Measurements from ENCODE around the gene PITPNM1.
"Not testable (repeated sequence)": the region's sequence is repeated elsewhere in the genome, so short reads cannot be mapped to it uniquely, and the experiment has no call there.

Gene PITPNM1

DNA sequence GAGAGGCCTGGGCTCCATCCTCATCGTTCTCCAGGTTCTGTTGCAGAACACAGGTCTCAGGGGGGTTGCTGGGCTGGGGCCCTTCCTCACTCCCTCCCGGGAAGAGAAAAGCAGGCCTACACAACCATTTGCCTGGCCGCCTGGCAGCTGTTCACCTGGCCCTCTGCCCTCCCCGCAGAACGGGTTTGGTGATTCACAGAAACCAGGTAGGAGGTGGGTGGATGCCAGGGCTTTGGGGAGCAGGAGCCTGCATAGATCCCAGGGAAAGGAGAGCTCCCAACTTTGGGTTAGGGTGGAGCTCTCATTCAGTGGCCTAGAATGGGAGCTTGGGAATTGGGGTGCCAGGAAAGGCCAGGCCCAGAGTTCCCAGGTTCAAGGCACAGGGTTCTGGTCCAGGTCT lies 37.1 kb downstream of the PITPNM1 start:
- no peak for DNase-seq (ENCODE audit: extremely low read depth in 1 of 2, low read depth in 1 of 2)

DNA sequence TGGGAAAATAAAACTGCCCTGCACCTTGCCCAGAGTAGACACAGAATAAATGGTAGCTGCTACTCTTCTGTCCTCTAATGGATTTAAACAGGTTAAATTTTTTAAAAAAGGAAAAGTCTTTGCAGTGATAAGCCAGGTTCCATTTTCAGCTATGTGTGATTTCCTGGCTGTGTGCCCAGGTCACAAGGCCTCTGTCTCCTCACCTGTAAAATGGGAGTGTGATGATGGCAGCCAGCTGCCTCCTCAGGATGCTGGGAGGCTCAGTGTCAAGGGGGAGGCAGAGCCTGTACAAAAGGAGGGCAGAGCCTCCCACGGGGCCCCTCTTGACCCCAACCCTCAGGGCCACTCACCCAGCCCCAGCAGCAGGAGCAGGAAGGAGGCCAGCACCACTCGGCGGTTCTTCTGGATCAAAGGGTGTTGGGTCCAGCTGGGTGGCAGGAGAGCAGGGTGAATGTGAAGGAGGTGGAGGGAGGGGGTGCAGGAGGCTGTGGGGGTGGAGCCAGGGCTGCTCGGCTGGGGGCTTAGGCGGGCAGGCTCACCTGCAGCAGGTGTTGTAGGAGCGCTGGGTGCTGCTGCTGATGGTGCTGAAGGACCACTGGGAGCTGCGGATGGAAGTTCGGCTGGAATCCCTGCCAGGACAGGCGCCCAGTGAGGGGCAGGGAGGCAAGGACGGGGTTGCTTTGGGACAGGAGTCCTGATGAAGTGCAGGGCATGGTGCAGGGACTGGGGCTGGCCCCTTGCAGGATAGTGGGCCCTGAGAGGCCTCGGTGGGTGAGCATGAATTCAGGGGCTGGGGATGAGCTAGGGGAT lies 38.0 kb downstream of the PITPNM1 start:
- DNase-seq (ENCODE audit: extremely low read depth in 1 of 2, low read depth in 1 of 2) = no peak

DNA sequence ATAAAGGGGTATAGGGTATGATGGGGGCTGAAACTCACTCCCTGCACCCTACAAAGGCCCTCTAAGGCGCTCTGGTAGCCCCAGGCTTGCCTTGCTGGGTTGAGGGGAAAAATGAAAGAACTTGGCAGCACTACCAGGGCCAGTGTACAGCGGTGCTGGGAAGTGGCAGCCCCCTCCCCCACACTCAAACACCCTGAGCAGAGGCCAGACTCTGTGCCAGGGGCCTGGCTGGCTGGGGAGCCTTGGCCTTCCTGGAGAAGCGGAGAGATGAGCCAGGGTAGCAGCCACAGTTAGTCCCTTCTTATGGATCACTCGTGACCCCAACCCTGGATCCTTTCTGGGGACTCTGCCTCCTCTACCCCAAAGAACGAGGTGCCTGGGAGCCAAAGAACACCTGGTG lies 38.8 kb downstream of the PITPNM1 start:
- DNase-seq (ENCODE audit: extremely low read depth in 1 of 2, low read depth in 1 of 2) = no peak

DNA sequence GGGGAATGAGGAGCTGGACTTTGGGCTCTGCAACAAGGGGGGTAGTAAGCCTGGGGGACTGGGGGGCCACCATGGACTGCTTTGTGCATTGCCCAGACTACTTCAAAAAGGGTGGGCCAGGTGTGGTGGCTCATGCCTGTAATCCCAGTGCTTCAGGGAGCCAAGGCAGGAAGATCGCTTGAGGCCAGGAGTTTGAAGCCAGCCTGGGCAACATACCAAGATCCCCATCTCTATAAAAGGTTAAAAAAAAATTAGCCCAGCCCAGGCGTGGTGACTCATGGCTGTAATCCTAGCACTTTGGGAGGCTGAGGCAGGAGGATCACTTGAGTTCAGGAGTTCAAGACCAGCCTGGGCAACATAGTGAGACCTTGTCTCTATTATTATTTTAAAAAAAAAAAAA lies 39.6 kb downstream of the PITPNM1 start:
- DNase-seq (ENCODE audit: extremely low read depth in 1 of 2, low read depth in 1 of 2) = not testable (repeated sequence)

DNA sequence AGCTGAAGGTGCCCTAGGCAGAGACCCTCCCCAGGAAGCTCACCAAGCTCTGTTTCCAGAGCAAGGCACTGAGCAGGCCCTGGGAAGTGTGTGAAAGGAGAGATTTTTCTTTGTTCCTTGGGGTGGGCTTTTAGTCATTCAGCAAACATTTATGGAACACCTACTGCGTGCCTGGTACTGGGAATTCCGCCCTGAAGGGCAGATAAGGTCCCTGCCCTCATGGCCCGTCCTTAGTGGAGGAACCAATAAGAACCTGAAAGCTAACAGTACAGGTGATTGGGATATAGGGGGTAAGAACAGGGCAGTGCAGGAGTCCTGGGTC lies 40.0 kb downstream of the PITPNM1 start:
- no peak for DNase-seq (ENCODE audit: extremely low read depth in 1 of 2, low read depth in 1 of 2)

DNA sequence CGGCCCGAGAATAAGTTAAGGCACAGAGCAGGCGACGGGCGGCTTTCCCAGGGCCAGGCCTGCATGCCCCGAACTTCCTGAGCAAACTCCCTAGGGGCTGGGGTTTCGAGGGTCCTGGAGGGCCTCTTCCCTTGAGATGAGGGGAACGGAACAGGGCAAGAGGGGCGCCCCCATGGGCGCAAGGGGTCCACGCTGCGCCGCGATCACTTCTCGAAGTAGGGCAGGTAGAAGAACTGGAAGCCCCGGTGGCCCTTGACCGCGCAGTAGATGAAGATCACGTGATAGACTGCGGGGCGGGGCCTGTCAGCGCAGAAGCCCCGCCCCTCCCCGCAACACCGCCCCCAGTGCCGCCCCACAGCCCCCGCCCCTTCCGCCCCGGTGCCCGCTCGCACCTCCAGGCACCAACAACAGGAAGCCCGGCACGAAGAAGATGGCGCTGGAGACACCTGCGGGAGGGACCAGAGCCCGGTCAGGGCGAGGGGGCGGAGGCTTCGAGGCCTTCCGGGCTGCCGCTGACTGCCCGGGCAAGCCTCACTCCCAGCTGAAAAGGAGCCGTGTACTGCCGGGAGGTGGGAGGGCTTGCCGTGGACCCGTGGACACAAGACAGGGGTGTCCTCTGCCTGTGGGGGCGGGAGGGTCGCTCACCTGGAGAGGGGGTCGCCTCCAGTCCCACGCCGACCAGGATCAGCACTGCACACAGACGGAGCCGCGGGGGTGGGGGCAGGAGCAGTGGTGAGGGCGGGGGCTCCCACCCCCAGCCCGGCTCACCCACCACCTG lies 40.6 kb downstream of the PITPNM1 start:
- DNase-seq (ENCODE audit: extremely low read depth in 1 of 2, low read depth in 1 of 2) = peak; percentile 86 to 88

DNA sequence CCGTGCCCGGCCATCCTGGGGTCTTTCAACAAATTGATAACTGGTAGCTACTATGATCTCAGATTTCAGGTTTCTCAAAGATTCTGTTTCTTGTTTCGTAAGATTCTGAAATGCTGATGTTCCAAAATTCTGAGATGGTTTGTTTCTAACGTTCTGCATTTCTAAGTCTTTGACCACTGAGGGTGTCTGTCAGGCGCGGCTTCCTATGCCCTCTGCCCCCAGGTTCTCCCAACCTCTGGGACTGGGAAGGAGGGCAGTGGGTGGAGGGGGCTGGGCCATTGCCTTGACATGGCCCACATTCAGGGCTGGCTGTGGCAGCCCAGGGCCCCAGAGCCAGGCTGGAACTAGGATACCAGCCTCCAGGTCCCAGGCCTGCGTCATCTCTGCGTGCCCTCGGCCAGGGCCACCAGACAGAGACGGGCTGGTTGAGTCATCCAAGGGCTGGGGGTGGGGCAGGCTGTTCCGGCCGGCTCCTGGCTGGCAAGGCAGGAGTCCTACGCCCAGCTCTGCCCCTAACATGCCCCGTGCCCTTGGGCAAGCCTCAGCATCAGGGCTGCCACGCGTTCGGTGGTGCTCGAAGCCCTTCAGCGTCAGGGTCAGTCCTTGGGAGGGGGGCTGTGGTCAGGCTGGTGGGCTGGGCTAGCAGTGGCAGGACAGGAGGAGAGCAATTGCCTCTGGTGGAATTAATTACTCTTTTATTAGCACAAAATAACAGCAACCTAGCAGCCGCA lies 41.3 kb downstream of the PITPNM1 start:
- DNase-seq (ENCODE audit: extremely low read depth in 1 of 2, low read depth in 1 of 2) = no peak

DNA sequence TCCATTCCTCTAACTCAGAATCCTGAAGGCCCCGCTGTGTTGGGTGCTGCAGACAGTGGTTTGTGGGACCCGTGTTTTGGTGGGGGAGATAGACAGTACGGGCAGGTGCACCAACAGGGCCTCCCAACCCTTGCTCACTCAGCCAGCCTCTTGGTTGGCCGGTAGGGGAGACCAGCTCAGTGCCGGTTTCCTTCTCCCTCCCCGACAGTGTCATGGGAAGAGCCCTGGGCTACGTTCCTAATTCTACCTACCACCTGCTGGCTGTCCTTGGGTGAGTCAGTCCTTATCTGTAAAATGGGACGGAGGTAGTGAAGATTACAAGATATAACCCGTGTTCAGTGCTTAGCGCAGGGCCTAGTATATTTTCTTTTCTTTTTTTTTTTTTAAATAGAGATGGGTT lies 42.0 kb downstream of the PITPNM1 start:
- DNase-seq (ENCODE audit: extremely low read depth in 1 of 2, low read depth in 1 of 2) = no peak

DNA sequence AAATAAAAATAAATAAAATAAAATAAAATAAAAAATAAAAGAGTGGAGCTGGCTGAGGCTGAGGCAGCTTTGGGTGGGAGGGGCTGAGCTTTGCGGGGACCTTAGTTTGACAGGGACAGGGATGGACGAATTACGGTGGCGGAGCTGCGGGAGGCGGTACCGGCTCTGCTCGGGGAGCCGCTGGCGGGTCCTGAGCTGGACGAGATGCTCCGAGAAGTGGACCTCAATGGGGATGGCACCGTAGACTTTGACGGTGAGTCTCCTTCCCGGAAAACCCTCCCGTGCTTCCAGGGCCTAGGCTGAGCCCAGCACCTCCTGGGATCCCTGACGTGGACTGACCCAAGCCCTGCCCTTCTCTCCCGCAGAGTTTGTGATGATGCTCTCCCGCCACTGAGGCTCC lies 46.9 kb downstream of the PITPNM1 start:
- no peak for DNase-seq (ENCODE audit: extremely low read depth in 1 of 2, low read depth in 1 of 2)

DNA sequence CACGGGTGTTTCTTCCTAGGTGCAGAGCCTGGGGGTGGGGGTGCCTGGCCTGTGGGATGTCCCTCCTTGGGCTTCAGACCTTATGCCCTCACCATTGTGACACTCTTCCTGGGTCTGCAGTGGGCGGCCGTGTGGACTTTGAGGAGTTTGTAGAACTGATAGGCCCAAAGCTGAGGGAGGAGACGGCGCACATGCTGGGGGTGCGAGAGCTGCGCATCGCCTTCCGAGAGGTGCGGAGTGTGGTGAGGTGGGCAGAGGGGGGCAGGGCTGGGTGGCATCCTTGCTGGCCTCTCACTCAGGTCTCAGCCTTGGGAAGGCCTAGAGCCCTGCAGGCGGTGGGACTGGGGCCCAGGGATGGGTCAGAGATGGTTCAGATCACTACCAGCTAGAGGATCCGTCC lies 47.7 kb downstream of the PITPNM1 start:
- no peak for DNase-seq (ENCODE audit: extremely low read depth in 1 of 2, low read depth in 1 of 2)

DNA sequence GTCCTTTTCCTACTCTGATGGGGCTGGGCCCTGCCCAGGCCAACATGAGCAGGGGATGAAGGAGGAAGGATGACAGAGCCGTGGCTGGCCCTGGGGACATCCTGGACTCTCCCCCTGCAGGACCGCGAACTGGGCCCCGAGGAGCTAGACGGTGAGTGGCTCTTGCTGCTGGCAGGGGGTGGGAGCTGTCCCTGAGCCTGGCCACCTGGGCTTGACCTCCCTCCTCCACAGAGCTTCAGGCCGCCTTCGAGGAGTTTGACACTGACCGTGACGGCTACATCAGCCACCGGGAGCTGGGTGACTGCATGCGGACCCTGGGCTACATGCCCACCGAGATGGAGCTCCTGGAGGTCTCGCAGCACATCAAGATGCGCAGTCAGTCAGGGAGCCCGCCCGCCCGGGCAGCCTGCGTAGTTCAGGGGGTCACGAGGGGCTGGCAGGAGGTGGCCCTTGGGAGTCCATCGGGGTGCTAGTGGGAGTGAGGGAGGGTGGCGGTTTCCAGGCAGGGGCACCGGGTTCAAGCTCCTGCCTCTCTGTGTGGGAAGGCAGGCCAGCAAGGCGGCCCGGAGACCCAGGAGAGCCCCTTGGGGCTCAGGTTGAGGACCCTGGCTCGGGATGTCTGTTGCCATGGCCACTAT lies 49.0 kb downstream of the PITPNM1 start:
- no peak for DNase-seq (ENCODE audit: extremely low read depth in 1 of 2, low read depth in 1 of 2)

DNA sequence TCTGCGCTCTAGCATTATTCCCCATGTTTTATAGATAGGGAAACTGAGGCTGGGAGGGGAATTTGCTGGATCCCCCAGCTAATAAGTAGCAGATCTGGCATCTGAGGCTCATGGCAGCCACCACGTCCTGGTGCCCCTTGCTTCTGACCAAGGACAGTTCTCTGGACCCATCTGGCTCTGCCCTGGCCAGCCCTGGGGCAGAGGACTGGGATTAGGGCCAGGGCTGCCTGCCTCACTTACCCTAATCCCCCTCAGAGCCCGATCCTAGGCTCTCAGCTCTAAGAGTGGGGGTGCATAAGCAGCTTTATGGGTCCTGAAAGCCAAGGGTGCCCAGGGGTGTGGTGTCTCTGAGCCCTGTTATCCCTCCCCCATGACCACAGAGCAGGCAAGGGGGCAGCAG lies 50.1 kb downstream of the PITPNM1 start, which contains the start of gene CABP4:
Gene CABP4, plus strand, starts transcription at position 301 of the 400 bp plus-strand sequence. Its CDS starts 70 bp downstream, at position 371.
- DNase-seq (ENCODE audit: extremely low read depth in 1 of 2, low read depth in 1 of 2) = no peak

DNA sequence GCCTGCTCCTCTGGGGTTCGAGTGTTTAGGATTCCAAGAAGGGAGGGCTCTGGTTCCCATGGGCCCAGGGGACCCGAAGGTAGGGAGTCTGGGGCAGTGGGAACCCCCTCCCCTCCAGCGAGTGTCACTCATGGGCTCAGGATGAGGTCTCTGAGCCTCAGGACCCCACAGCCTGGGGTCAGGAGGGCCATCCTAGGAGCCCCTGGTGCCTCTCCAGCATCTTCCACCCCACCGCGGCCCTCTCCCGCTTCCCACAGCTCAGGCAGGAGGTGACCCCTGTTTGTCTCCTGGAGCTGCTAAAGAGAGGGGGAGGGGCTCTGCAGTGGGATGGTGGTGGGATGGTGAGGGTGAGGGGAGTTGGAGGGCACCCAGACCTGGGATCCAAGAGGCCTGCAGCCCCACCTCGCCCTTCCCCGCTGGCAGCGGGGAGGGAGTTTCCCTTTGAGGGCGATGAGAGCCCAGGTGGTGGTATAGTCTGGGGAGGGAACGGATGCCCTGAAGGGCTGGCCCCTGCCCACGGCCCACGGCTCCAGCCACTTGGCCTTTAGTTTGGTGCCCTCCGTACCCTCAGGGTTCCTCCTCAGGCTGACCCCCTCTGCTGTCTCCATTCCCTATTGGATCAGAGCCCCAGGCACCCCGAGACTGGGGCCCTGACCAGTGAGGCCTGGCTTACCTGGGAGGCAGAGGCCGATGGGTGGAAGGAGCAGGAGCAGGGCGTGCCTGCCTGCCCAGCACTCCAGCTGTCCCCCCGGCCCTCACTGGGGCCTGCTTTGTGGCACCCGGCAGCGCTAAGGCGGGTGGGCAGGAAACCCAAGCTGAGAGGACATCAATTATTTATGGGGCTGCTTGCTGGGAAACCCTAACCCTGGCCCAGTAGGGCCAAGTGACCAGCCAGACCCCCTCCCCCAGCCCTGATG lies 51.1 kb downstream of the PITPNM1 start:
- no peak for DNase-seq (ENCODE audit: extremely low read depth in 1 of 2, low read depth in 1 of 2)

DNA sequence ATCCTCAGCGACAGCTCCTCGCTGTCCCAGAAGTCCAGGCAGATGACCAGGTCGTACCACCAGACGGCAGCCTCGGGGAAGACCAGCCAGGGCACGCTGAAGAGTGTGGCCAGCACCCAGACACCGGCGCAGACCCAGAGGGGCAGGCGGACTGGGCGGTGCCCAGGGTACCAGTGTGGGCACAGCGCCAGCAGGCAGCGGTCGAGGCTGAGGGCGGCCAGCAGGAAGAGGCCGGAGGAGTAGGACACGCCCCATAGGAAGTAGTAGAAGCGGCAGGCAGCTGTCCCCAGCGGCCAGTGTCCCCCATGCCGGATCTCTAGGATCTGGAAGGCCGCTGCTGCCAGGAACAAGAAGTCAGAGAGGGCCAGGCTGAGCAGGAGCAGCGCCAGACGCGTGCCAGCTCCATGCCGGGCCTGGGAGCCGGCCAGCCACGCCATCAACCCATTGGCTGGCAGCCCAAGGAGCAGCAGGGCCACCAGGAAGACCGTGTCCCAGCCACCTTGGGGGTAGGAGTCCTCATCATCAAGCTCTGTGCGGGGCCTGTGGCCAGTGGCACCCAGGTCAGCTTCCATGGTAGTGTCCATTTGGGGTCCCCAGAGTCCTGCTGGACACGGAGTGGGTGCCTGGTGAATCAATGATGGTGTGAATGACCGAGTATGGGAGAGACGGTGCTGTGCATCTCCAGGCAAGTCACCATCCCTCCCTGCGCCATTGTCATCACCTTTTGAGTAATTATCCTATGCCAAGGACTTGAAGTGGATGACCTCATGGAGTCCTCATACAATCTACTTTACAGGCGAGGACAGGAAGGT lies 52.8 kb downstream of the PITPNM1 start, which contains the start of gene GPR152:
Gene GPR152, minus strand, starts transcription at position 589 of the 812 bp plus-strand sequence. Its CDS starts 5 bp downstream, at position 584.
- no peak for DNase-seq (ENCODE audit: extremely low read depth in 1 of 2, low read depth in 1 of 2)

DNA sequence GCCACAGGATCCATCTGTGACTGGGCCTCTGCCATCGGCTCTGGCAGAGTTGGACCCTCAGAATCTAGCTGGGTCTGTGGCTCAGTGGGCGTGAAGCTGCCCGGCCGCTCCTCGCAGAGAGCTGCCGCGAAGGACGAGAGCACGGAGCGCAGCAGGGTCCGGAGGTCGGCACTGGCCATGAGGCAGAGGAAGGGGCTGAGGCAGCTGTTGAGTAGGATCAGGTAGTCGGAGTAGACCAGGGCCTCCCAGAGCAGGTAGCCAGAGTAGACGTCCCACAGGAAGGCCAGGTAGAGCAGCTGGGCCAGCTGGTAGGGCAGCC lies 53.5 kb downstream of the PITPNM1 start:
- no peak for DNase-seq (ENCODE audit: extremely low read depth in 1 of 2, low read depth in 1 of 2)

DNA sequence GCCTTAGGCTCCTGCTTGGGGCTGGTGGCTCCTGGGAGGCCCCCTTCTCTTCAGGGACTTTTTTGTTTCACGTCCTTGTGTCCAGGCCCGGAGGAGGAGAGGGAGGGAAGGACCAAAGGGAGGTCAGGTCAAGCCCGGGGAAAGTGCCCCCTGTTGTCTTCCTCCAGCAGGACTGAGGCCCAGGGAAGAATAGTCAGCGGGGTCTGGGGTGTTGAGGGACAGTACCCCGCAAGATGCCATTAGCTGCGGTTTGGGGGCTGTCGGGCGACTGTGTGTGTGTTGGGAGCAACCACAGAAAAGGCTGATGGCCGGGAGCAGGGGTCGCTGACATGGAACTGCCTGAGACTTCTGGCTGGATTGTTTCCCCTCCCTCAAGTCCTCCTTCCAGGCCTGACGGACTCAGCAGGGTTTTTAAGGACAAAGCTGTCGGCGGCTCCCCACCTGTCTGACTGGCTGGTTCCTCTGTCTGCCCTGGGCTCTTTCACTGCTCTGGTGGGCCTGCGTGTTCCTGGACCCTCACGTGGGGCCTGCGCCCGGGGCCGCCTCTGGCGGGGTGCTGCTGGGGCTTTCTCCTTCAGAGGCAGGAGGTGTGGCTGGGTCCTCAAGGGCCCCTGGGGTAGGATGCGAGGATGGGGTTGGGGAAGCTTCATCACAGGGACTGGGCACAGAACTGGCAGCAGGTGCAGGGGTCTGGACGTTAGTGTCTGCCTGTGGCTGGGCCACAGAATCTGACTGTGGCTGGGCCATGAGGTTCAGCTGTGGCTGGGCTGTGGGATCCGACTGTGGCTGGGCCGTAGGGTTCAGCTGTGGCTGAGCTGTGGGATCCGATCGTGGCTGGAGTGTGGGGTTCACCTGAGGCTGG lies 54.1 kb downstream of the PITPNM1 start:
- no peak for DNase-seq (ENCODE audit: extremely low read depth in 1 of 2, low read depth in 1 of 2)

DNA sequence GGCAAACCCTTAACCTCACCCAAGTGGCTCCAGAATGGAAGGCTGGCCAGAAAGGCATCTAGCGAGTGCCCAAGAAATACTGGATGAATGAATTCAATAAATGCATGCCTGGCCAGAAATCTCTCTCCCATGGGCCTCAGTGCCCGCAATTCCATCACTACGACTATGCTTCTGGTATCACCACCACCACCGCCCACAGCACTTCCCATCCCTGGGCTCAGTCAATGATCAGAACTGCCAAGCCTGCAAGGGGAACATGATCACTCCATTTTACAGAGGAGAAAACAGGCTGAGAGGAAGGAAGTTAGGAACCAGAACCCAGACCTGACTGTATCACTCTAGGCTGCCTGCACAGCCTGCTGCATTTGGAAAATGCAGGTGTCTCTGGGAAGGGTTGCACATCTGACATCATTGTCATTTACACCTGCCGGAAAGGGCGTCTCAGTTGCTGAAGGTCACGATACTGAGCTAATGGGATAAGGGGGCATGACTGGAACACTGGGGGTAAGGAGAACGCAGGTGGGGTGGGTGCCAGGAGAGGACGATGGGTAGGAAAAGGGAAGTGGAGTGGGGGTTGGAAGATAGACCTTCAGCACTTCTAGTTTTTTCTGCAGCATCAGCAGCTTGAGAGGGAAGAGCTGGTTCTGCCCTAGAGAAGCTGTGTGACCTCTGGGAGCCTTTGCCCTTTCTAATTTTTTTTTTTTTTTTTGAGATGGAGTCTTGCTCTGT lies 55.9 kb downstream of the PITPNM1 start:
- DNase-seq (ENCODE audit: extremely low read depth in 1 of 2, low read depth in 1 of 2) = no peak

DNA sequence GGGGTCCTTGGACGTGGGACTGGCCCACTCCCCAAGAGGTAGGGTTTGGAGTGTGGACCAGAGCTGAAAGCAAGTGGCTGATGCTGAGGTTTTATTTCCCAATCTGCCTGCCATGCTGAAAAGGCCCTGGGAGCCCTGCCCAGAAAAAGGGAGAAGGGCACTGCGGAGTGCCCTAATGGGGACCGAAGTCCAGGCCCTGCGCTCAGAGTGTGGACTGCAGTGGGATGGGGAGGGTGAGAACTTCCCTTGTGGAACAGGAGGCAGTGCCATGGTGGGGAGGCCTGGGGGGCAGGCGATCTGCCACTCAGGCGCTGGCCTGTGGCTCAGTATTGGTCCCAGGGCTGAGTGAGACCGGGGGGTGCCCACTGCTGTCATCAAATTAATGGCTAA lies 56.9 kb downstream of the PITPNM1 start:
- DNase-seq (ENCODE audit: extremely low read depth in 1 of 2, low read depth in 1 of 2) = no peak
